Occipital lobe (tissue), 2 donors: Measurements from ENCODE around the gene TAF4. TPM values are rescaled to one million over a fixed set of nuclear protein-coding genes. Genes with fewer than 3 reads are reported as not detected.
A peak's percentile ranks its signal among the peaks of the same experiment; 100 is the strongest.

Experiments used
- DNase-seq: peaks from one replicate; lab custom pipeline; 2025; lab: John Stamatoyannopoulos, UW
- total RNA-seq: library from RNA; depleted of rRNA; stranded (reverse); fragments of >200 nt; gene quantifications from one replicate; pipeline ENCODE4 v1.2.3, GENCODE V29; 2014

The TAF4 gene
- total RNA-seq, 1 donor from 2014 or later: 8.6 TPM

DNA sequence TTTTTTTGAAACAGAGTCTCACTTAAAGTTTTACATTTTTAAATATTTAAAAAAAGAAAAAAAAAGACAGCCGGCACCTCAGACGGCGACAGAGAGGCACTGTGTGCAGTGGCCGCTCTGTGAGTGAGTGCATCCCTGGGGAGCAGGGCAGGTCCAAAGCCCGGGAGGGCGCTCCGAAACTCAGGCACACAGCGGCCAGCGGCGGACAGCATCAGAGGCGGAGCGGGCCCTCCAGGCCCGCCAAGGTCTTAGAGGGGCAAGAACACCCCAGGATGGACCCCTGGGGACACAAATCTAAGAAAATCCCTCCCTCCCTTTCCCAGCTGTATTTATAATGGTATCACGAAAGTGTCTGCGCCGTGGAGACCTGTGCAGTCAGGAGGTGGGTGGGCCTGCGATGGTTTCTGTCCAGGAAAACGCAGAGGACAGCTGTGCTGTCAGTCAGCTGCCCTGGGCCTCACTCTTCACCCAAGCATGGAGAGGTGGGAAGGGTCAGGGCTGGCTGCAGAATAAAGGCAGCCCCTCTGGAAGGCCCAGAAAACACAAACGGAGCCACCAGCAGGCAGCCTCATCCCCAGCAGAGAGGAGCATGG, 43.8 kb downstream of the TAF4 start:
- DNase-seq: no peak

DNA sequence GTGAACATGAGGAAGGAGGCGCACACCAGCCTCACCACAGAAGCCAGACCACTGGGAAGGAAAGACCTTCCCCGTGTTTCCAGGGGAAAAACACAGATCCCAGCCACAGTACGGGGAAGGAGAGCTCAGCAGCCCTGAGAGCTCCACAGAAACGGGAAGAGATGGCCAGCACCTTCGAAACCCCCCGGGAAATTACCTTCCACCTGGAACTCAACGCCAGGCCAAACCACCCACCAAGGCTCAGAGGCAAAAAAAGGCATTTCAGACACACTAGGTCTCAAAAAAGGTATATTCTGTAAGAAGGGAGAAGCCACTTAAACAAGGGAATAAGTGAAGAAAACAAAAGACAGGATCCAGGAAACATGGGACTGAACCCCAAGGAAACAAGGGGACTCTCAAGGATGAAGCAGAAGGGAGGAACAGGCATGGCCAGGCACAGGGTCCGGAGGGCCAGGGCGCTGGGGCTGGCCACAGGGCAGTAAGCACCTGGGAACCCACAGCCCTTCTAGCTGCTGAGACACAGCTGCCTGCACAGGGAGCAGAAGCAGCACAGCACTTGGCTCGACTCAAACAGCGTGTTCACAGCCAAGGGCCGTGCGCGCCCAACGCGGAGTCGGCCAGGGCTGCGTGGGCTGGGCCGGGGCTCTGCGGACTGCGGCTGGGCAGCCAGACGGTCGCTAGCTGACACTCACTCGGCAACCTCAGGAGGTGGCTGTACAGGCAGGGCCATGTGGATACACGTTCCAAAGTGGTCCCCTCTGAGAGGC, 44.6 kb downstream of the TAF4 start:
- peak; percentile 33 for DNase-seq

DNA sequence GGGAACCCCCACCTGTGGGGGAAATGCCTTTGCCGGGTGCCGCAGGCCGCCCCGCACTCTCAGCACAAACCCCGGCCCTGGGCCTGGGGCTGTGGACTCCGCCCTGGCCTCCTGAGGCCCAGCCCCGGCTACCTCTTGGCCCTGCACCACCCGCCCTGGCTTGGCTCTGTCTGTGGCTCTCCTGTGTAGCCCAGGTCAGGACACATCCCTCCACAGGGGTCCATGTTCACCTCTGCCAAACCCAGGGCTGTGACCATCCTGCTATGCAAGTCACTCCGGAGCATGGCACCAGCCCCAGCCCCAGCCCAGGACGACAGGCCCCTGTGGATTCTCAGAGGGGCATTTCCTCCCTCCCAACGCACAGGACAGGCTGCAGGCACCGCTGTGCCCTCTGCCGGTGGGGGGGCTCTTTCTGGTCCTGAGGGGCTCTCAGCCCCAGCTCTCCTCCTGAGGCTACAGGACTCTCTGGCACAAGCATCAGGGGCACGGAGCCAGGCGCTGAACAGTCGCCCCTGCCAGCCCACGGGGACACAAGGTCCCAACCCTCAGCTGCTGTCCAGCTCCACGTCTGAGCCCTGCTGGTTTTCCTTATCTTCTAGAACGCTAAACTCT, 45.7 kb downstream of the TAF4 start:
- no peak for DNase-seq

DNA sequence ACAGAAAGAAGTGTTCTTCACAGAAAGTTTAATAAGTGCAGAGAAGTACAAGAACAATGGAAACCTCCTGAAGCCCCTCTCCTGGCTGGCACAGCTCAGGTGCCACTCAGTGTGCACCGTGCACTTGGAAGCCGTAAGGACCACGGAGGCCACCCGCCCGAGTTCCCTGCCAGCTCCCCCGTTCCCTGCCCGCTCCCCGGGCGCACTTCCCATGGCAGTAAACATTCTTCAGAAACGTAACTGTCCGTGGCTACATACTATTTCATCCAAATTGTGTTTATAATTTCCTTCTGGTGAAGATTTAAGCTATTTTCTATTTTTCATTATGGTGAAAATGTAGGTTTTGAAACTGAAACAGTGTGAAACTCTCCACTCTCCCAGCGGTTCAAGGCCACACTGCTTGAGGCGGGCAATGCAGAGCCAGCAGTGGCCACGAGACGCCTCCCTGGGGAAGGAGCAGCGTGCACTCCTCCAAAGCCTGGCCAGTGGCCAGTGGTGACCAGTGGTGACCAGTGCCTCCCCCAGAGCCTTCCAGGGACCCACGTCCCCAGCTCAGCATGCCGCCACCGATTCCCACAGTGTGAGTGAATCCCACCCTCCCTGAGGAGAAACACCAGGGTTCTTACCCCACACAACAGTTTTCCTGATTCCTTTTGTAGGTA, 46.4 kb downstream of the TAF4 start:
- no peak for DNase-seq

DNA sequence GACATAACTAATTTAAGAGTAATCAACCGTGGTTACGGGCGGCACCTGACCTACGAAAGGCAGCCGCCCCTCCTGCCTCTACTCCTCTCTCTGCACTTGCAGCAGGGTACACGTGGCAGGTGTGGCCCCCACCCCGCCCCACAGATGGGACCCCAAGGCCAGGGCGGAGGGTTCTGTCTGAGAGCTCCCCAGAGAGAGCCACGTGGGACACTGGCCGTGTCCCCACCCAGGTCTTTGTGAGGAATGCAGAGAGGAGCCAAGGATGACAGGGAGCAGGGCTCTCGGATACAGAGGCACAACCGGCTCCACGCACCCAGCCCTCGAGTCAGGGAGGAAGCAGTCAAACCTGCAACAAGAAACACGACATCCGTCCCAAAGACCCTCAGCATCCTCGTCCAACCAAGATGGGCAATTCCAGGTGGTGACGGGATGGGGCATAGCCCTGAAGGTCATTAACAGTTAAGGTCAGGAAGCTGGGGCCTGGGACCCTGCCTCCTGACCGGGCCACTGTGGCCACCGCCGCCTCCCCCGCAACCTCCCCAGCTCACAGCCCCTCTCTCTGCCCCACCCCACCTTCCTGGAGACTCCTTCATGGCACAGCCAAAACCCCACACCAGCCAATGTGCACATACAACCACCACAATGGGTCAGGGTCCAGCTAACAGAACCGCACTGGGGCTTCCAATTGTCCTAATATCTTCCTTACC, 47.1 kb downstream of the TAF4 start:
- DNase-seq: no peak

DNA sequence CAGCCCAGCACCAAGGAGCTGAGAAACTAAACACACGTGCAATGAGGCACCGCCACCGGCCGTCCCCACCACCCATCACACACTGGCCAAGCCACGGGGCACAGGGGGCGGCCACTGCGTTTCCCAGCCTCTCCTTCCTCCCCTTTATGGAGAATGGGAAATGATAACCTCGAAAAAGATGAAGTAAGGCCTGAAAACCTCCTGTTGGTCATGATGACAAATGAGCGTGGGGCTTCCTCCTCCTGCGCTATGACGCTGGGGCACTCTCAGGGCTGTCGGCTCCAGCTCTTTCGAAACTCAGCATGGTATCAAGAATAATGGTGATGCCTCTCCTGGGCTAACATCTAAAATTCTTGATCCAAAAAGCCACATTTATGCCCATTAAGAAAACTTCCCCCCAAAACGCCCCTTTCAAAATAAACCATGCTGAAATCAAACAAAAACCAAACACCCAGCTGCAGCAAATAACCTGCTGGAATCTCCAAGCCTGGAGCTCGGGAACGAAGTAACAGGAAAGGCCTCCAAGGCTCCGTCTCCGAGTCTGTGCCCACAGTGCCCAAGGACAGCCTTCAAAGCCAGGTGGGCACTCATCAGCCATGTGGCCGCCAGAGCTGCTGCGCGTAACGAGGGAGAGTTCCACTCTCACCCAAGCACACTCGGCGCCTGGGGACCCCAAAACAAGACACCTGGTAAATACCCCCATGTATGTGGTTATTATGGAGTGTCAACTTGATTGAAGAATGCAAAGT, 50.0 kb downstream of the TAF4 start:
- DNase-seq: no peak

DNA sequence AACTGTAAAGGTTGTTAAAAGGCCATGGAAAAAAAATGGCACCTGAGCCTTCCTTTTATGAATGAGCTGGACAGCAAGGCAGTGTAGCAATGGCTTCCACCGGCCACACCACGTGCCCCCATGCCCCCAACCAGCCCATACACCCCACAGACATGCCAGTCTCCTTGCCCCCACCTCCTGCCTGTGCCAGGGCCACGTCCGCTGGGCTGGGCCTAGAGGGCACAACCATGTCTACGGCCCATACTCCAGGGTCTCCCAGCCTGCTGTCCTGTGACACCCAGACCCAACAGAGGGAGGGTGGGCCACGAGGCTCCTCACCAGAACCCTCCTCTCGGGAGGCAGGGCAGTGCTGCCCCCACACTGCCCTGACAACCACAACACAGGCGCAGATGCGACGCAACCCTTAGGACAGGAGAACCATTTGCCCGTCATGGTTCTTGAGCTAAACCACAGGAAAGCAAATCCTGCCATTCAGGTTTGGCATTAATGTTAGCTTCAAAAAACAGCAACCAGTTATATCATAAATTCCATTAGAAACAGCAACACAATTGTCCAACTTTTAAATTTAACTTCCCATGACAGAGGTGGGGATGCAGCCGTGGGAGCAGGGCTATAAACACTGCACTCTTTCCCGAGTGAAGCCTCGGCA, 50.7 kb downstream of the TAF4 start:
- DNase-seq: no peak

DNA sequence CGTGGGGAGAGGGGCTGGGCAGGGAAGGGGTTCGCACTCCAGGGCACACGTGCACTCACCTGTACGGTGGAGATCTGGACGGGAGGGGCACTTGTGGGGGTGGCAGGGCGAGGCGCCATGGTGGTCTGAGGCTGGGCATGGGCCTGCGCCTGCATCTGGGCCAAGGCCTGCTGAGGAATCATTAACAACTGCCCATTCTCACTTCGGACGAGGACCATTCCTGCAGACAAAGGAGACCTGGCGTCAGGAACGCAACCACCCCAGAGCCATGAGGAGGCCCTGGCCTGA, 51.2 kb downstream of the TAF4 start:
- DNase-seq: no peak

DNA sequence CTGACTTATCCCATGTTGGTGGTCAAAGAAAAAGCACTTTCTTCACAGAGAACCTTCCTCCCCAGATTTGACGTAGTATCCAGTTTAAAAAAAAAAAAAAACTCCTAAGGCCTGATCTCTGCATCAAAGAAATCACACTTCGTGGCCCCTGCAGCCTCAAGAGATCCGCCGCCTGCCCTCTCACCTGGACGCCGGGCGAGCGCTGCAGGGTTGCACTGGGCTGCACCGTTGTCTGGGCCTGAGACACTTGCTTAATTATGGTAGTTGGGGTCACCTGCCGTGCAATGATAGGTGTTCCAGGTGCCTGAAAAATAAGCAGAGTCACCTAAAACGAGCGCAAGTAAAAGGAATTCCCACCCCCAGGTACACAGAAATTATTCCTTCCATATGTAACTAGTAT, 53.0 kb downstream of the TAF4 start:
- DNase-seq: no peak

DNA sequence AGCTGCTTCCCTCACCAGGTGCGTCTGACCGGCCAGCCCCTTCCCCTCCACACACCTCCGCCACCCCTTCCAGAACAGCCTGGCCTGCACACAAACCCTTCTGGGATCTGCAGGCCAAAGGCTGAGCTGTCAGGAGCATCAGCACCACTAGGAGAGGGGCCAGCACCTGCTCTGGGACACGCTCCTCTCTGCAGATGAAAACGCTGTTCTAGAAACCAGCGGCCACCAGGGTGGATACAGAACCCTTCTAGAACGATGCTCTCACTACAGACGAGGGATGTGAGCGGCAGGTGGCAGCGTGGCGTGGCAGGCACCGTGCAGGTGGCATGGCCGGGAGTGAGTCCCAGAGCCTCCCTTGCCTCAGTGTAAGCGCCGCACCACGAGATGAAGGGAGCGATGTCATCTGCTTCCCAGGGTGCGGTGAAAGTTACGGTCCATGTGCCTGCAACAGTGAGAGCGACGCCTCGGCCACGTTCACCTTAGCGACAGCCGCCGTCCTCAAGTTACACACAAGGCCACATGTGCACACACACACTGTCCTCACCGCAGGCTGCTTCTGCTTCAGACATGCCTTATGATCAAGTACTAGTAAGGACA, 53.6 kb downstream of the TAF4 start:
- no peak for DNase-seq

DNA sequence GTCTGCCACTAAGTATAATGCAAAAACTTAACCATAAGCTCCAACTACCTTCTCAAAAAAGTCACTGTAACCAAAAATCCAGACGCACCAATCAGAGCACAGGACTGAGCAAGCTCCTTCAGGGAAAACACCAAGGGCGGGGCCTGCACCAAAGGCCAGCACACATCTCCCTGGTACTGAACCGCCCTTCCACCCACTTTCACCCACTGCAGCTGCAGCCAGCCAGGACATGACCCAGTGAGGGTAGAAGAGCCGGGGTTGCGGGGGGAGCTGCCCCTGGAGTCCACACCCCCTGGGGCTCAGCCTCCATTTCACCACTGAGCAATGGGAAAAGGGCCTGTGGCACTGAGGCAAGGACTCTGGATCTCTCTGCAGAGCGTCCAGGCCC, 54.3 kb downstream of the TAF4 start:
- no peak for DNase-seq

DNA sequence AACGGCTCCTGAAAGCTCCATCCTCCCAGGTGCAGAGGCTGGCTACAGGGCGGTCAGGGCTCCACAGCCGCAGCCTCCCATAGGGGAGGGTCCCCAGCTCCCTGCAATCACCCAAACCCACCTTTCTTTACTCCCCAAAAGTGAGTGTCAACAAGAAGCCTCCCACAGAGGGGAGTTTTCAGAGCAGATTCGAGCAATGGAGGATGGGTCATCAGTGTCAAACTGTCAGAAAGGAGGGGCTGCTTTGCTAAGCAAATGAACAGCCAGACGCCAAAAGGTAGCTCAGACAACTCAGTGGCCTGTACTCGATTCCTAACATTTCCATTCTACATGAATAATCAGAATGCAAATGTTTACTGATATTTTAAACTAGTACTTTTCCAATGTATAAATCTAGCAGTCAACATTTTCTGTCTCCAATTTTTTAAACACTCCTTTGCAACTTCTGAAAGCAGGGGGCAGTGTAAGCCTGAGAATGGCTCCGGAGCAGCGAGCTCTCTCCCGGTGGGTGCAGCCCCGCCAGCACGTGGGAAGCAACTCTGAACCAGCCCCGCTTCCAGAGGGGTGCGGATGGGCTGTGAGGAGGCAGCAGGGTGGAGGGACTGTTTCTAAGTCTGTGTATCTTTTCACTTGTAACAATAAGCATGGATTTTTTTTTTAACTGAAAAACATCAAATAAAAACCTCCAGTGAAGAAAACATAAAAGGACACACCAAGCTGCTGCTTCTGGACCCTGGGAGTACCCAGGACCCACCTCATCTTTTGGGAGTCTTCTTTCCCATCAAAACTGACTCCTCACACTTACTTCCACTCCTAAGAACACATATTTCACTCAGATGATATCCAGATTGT, 54.9 kb downstream of the TAF4 start:
- DNase-seq: no peak

DNA sequence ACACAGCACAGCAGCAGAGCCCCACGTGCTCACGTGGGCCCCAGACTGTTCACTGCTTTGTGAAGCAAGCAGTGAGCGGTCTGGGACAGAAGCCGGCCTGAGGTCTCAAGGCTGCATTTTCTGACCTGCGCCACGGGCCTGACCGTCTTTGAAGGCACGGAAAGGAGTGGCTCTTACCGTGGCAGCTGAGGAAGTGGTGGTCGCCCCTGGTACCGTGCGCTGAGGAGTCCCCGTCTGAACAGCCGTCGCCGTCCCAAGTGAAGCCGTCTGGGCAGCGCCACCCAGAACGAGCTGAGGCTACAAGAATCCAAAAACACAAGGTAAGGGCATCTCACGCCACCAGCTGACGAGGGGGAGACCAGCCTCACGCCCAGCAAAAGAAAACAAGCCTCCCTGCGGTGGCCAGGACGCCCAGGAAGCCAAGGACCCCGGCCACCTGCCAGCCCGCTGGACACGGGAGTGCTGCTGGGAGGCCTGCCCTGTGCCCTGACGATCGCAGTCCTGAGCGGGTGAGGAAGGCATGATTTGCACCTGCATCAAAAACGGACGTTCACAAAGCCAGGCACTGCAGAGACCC, 55.7 kb downstream of the TAF4 start:
- DNase-seq: no peak

DNA sequence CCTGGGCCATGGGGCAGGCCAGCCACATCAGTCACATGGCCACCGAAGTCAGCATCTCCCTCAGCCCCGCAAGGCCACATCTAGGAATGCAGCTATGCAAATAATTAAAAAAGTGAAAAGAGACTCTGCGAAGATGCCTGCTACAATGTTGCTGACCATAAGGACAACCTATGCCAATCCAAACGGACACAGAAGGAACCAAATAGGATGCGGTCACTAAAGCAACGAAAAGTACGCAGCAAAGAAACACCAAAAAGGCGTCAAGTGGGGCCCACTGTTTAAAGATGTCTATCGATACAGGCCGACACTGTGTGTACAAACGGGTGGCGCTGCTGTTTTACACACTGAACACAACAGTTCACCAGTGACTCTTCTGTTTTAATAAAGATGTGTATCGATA, 56.4 kb downstream of the TAF4 start:
- no peak for DNase-seq

DNA sequence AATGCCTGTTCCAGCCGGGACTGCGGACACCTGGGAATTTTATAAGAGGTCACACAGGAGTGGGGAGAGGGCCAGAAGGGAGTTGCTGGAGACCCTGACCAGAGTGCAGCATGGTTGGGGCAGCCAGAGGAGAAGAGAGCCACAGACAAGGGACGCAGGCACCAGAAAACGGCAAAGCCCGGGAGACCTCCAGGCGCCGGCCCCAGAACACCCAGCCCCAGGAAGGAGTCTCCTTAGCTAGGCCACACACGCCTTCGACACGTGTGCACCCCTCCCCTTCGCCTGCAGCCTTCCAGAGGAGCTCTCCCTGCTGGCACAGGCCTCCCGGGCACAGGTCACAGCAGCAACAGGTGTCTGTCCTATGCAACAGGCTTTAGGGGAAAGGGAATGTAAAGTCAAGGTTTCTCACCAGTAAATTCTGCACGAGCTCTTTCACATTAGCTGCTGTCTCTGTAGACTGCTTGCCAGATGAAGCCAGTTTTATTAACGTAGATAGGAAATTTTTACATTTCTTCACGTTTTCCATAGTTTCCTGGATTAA, 57.0 kb downstream of the TAF4 start:
- DNase-seq: no peak

DNA sequence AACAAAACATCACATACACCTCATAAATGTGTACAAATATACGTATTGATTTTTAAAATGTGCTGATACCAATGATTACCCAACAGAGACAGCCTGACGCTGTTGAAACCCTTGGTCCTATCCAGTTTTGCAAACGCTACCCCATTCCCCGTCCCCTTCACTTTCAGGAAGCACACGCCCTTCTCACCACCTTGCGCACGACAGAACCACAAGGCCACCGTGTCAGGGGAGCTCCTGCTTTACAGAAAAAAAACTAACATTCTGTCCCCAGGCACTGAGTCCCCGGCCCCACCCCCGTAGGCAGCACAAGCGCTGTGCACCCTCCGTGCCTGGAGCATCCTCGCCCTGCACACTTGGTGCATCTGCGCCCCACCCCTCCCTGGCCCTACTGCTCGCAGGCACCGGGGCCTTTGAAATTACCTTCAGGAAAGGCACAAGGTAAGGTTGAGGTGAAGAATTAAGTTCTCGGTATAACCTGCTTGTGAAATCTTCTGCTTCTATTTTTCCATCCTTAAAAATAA, 58.5 kb downstream of the TAF4 start:
- DNase-seq: no peak

DNA sequence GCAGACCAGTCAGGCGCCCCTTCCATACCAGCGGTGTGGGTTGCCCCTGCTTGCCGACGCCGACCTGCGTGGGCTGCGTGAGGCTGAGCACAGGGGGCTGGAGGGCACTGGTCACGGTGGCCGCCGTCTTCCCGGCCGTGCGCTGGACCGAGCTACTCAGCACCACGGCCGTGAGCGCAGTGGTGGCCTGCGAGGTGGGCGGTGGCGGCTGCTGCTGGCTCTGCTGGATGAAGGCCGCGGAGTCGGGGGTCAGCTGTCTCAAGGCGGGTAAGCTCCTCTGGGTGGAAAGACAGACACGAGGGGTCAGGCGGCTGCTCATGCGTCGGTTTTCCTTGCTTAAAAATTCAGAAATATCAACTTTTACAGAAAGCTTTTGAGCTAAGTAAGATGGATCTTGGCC, 59.2 kb downstream of the TAF4 start:
- DNase-seq: no peak

DNA sequence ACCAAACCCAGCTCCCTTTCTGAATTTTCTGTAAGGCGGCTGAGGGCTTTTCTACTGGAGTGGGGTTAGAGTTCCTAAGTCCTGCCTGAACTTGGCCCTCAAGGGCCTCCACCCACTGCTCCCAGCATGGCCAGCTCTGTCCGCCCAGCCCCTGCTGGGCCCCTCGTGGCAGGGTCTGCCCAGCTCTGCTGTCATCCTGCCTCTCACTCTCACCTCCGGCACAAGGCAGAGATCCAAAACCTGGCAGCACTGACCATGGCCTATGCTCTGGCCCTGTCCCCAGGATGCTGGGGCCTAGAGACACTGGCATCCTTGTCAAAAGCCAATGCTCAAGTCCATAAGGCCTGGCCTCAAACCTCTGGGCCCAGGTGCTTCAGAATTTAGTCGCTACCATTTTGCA, 61.1 kb downstream of the TAF4 start:
- DNase-seq: no peak
